ENCODE data around the gene SLAMF8.

Gene SLAMF8

DNA sequence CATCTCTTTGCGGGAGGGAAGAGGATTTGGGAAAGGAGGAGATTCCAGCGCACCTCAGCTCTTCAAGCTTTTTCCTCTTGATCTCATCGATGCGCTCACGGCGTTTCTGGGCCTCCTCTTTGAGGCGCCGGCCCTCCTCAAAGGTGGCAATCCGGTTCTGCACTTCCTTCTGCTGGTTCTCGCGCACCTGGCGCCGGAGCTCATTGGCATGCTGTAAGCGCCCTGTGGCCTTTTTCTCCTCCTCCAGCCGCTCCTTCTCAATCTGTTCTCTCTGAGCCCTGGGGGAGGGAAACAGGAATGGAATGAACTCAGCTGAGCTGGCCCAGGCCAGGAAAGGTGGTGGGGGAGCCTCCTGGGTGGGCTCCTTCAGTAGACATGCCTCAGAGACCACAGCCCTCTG is 46.2 kb downstream of the SLAMF8 start:
- DNase-seq (ENCODE audit: low read depth, low spot score), result no peak
- Histone ChIP-seq H3K36me3 (ENCODE audit: insufficient read depth, insufficient read length, low read length) (peaks cover 6% of the 10 kb centered on the region), H3K9ac (ENCODE audit: insufficient read length, low read depth) (no peak overlapping the region), H3K4me3 (ENCODE audit: insufficient read length, low read depth) (no peak overlapping the region), H3K27me3 (ENCODE audit: insufficient read depth, insufficient read length) (peaks cover 3% of the 10 kb centered on the region), H3K9me3 (ENCODE audit: insufficient read depth, low read length) (no peaks in the 10 kb centered on the region), H3K4me1 (ENCODE audit: insufficient read depth, insufficient read length) (peaks cover 13% of the 10 kb centered on the region)
- no peak for TF ChIP-seq SUZ12 (IDR thresholded peaks at IDR 0.05; ENCODE audit: extremely low read depth, insufficient read depth, insufficient read length)

DNA sequence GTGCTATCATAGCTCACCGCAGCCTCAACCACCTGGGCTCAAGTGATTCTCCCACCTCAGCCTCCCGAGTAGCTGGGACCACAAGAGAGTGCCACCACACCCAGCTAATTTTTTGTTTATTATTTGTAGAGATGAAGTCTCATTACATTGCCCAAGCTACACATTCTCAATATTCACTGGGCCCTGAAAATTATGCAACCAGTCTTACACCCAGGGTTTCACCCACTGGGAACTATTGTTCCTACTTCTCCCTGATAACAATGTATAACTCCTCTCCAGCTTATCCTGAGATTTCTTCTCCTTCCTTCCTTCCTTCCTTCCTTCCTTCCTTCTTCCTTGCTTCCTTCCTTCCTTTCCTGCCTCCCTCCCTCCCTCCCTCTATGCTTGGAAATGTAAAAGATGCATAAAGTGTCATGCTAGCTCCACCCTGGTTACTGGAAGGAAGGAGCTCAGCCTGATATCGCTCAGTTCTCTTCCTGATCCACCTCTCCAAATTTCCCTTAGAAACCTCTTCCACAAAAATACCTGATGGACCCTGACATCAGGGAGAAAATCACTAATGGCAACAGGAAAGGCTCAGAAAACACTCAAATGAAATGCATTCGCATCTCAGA is 47.0 kb downstream of the SLAMF8 start:
- H3K9ac ChIP-seq (ENCODE audit: insufficient read length, low read depth), result no peak overlapping the region
- peaks cover 3% of the 10 kb centered on the region for H3K27me3 ChIP-seq (ENCODE audit: insufficient read depth, insufficient read length)
- TF ChIP-seq SUZ12 (IDR thresholded peaks at IDR 0.05; ENCODE audit: extremely low read depth, insufficient read depth, insufficient read length), result no peak
- TF ChIP-seq YY1 (IDR thresholded peaks at IDR 0.05; ENCODE audit: insufficient read depth, insufficient read length), result no peak
- TF ChIP-seq ZNF274 (IDR thresholded peaks at IDR 0.05; ENCODE audit: low read depth, low read length), result no peak
- peaks cover 6% of the 10 kb centered on the region for H3K36me3 ChIP-seq (ENCODE audit: insufficient read depth, insufficient read length, low read length)
- peaks cover 11% of the 10 kb centered on the region for H3K4me1 ChIP-seq (ENCODE audit: insufficient read depth, insufficient read length)
- H3K9me3 ChIP-seq (ENCODE audit: insufficient read depth, low read length), result no peaks in the 10 kb centered on the region
- DNase-seq (ENCODE audit: low read depth, low spot score), result no peak
- no peak overlapping the region for H3K4me3 ChIP-seq (ENCODE audit: insufficient read length, low read depth)

DNA sequence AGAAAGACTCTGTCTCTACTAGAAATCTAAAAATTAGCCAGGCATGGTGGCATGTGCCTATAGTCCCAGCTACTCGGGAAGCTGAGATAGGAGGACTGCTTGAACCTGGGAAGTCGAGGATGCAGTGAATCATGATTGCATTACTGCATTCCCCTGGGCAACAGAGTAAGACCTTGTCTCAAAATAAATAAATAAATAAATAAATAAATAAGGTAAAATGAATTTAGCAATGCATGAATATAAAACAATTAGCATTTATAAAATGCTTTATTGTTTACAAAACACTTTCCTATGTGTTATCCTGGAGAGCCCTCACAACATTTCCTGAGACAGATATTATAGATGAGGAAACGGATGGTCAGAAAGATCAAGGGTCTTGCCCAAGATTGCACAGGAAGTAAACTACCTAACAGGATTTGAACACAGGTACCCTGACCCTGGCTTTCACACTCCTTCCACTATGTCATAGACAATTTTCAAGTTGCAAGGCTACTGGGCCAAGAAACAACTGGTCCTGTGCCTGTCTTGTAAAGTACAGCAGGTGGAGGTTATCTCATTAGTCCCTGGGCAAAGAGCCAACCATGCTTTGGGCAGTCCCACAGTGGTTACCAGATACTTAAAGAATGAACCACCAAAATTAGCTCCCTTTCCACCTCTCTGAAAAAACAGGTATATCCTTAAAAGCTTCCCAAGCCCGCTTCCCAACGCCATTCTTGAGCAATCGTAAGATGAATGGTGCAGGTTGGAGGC is 51.2 kb downstream of the SLAMF8 start:
- H3K9me3 ChIP-seq (ENCODE audit: insufficient read depth, low read length), result no peaks in the 10 kb centered on the region
- DNase-seq (ENCODE audit: low read depth, low spot score), result no peak

DNA sequence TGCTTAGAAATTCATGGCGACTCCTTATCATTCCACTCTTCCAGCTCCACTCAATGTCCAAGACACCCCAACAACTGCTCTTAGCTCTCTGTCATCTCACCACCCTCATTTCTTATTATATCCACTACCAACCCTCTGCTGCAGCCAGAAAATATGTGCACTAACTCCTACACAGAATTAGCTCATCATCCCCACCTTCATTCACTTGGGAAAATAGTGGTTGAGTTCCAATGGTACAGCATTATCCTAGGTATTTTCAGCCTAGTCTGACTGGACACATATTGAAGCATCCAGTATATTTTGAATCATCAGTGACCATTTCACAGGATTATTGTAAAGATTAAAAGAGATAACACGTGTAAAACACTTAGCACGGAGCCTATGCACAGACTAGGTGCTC is 52.5 kb downstream of the SLAMF8 start:
- Histone ChIP-seq H3K4me3 (ENCODE audit: insufficient read length, low read depth) (no peak overlapping the region), H3K27me3 (ENCODE audit: insufficient read depth, insufficient read length) (peaks cover 3% of the 10 kb centered on the region), H3K9ac (ENCODE audit: insufficient read length, low read depth) (no peak overlapping the region), H3K9me3 (ENCODE audit: insufficient read depth, low read length) (no peaks in the 10 kb centered on the region), H3K36me3 (ENCODE audit: insufficient read depth, insufficient read length, low read length) (peaks cover 6% of the 10 kb centered on the region), H3K4me1 (ENCODE audit: insufficient read depth, insufficient read length) (peaks cover 3% of the 10 kb centered on the region)
- no peak for DNase-seq (ENCODE audit: low read depth, low spot score)
- TF ChIP-seq ZNF274 (IDR thresholded peaks at IDR 0.05; ENCODE audit: low read depth, low read length) (no peak), YY1 (IDR thresholded peaks at IDR 0.05; ENCODE audit: insufficient read depth, insufficient read length) (no peak), SUZ12 (IDR thresholded peaks at IDR 0.05; ENCODE audit: extremely low read depth, insufficient read depth, insufficient read length) (no peak)

More for the DNA sequence above, 51.2 kb downstream of the SLAMF8 start:
- Histone ChIP-seq H3K27me3 (ENCODE audit: insufficient read depth, insufficient read length) (peaks cover 3% of the 10 kb centered on the region), H3K36me3 (ENCODE audit: insufficient read depth, insufficient read length, low read length) (peaks cover 6% of the 10 kb centered on the region), H3K4me1 (ENCODE audit: insufficient read depth, insufficient read length) (peaks cover 5% of the 10 kb centered on the region), H3K4me3 (ENCODE audit: insufficient read length, low read depth) (no peak overlapping the region), H3K9ac (ENCODE audit: insufficient read length, low read depth) (no peak overlapping the region)
- TF ChIP-seq SUZ12 (IDR thresholded peaks at IDR 0.05; ENCODE audit: extremely low read depth, insufficient read depth, insufficient read length) (no peak), YY1 (IDR thresholded peaks at IDR 0.05; ENCODE audit: insufficient read depth, insufficient read length) (no peak), ZNF274 (IDR thresholded peaks at IDR 0.05; ENCODE audit: low read depth, low read length) (no peak)

DNA sequence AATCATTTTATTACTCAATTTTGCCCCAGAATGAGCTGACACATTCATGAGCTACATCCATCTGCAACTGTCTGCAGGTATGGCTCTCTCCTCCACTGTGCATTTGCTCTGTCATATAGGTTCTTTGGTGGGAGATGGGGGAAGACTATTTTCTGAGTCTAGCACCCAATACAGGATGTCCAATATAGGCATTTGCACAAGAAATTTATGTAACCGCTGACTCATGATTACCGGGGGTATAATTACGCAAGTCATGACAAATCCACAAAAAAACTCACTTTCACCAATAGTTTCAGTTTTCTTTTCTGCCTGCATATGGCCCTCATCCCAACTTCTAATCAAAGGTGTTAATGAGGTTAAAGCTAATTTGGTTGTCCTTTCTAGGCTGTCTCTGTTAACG is 53.3 kb downstream of the SLAMF8 start:
- no peak for DNase-seq (ENCODE audit: low read depth, low spot score)
- Histone ChIP-seq H3K4me1 (ENCODE audit: insufficient read depth, insufficient read length) (peaks cover 3% of the 10 kb centered on the region), H3K9ac (ENCODE audit: insufficient read length, low read depth) (no peak overlapping the region), H3K36me3 (ENCODE audit: insufficient read depth, insufficient read length, low read length) (peaks cover 6% of the 10 kb centered on the region), H3K9me3 (ENCODE audit: insufficient read depth, low read length) (no peaks in the 10 kb centered on the region), H3K4me3 (ENCODE audit: insufficient read length, low read depth) (no peak overlapping the region), H3K27me3 (ENCODE audit: insufficient read depth, insufficient read length) (peaks cover 3% of the 10 kb centered on the region)
- TF ChIP-seq SUZ12 (IDR thresholded peaks at IDR 0.05; ENCODE audit: extremely low read depth, insufficient read depth, insufficient read length) (no peak), ZNF274 (IDR thresholded peaks at IDR 0.05; ENCODE audit: low read depth, low read length) (no peak), YY1 (IDR thresholded peaks at IDR 0.05; ENCODE audit: insufficient read depth, insufficient read length) (no peak)

DNA sequence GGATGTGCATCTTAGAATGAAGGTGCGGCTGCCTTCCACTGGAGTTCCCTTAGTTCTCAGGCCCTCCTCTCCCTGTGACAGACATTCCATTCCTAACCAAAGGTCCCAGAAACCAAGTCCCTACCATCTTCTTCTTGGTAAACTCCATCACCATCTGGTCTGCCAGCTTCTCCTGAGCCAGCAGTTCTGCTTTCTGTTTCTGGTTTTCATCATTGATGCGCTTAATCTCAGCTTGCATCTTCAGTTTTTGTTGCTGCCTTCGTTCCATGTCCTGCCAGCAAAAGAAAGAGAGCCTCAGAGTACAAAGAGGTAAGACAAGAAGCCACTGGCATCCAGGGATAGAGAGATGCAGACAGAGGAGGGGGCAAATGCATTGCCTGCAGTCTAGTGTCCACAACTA is 53.8 kb downstream of the SLAMF8 start:
- TF ChIP-seq YY1 (IDR thresholded peaks at IDR 0.05; ENCODE audit: insufficient read depth, insufficient read length) (no peak), ZNF274 (IDR thresholded peaks at IDR 0.05; ENCODE audit: low read depth, low read length) (no peak), SUZ12 (IDR thresholded peaks at IDR 0.05; ENCODE audit: extremely low read depth, insufficient read depth, insufficient read length) (no peak)
- no peak overlapping the region for H3K4me3 ChIP-seq (ENCODE audit: insufficient read length, low read depth)
- H3K36me3 ChIP-seq (ENCODE audit: insufficient read depth, insufficient read length, low read length), result peaks cover 6% of the 10 kb centered on the region
- H3K9me3 ChIP-seq (ENCODE audit: insufficient read depth, low read length), result no peaks in the 10 kb centered on the region
- H3K9ac ChIP-seq (ENCODE audit: insufficient read length, low read depth), result no peak overlapping the region
- peaks cover 3% of the 10 kb centered on the region for H3K27me3 ChIP-seq (ENCODE audit: insufficient read depth, insufficient read length)
- DNase-seq (ENCODE audit: low read depth, low spot score), result no peak
- H3K4me1 ChIP-seq (ENCODE audit: insufficient read depth, insufficient read length), result peaks cover 3% of the 10 kb centered on the region

DNA sequence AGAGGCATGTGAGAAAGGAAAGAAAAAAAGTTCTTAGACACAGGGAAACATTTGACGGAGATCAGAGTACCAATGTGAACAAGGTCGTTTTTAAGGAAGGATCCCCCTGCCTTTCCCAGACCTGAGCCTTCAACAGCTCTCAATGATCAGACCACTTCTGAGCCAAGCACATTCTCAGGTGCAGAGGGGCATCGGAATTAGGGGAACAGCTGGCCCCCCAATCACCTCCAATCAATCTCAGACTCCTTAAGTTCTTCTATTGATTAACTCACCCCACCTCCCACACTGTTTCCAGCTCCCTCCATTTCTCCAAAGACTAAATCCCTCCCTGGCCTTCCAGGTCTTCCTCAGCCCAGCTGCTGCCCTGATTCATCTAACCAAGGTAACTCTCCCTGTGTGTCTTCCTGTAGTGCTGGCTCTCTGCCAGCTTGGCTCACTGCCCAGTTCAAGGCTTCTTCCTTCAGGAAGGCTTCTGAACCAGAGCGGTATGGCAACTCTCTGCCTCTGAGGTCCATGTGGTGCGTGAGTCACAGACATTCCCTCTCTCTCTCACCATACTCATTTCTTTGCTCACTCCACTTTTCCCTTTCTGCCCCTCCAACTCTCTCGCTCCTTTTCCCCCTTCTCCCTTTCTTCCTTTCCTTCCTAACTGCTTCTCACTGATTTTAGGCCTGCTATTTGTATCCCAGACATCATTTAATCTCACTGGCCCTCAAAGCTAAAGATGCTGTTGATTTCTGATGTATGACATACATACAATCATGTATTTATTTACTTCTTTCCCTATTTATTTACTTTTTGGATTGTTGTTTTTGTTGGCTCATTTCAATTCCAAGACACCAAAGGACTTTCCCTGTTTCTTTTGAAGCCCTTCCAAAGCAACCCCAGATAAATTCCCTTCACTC is 55.2 kb downstream of the SLAMF8 start:
- H3K9ac ChIP-seq (ENCODE audit: insufficient read length, low read depth), result no peak overlapping the region

More for the DNA sequence above, 55.2 kb downstream of the SLAMF8 start:
- Histone ChIP-seq H3K4me1 (ENCODE audit: insufficient read depth, insufficient read length) (peaks cover 3% of the 10 kb centered on the region), H3K36me3 (ENCODE audit: insufficient read depth, insufficient read length, low read length) (peaks cover 4% of the 10 kb centered on the region), H3K9me3 (ENCODE audit: insufficient read depth, low read length) (no peaks in the 10 kb centered on the region), H3K4me3 (ENCODE audit: insufficient read length, low read depth) (no peak overlapping the region), H3K27me3 (ENCODE audit: insufficient read depth, insufficient read length) (peaks cover 3% of the 10 kb centered on the region)
- DNase-seq (ENCODE audit: low read depth, low spot score), result no peak
- no peak for TF ChIP-seq ZNF274 (IDR thresholded peaks at IDR 0.05; ENCODE audit: low read depth, low read length)
- TF ChIP-seq SUZ12 (IDR thresholded peaks at IDR 0.05; ENCODE audit: extremely low read depth, insufficient read depth, insufficient read length), result no peak
- TF ChIP-seq YY1 (IDR thresholded peaks at IDR 0.05; ENCODE audit: insufficient read depth, insufficient read length), result no peak

Data from NT2/D1 (cell line).